ENCODE results near the gene PHF19. TPM values are rescaled to one million over a fixed set of nuclear protein-coding genes. Genes with fewer than 3 reads are reported as not detected.
A peak's percentile ranks its signal among the peaks of the same experiment; 100 is the strongest.

PHF19 gene
- 10 to 100 TPM; 16.8 to 56.0 (median 42.8) TPM for total RNA-seq
- polyA plus RNA-seq = 10 to 100 TPM; 24.1 to 26.6 TPM
- long read RNA-seq, donor 1, partial matches to known transcripts = 7 of 22 reads
- long read RNA-seq, donor 1, other reads (novel, unspliced or antisense) = 13 of 22 reads
- long read RNA-seq, donor 2, full-length matches to known transcripts = 14 of 14 reads
- long read RNA-seq, donor 2, partial matches to known transcripts = 0 of 14 reads
- long read RNA-seq, donor 2, other reads (novel, unspliced or antisense) = 0 of 14 reads
- long read RNA-seq, donor 3, full-length matches to known transcripts = 14 of 38 reads
- long read RNA-seq, donor 3, partial matches to known transcripts = 9 of 38 reads
- long read RNA-seq, donor 3, other reads (novel, unspliced or antisense) = 15 of 38 reads

GRCh38 chr9:120876842-120877240 lies at the start of gene PHF19:
PHF19 (minus strand) TSS chr9:120877188; CDS start chr9:120874741, 2,447 bp downstream.
- Histone ChIP-seq H3K9me3 (no peaks in the 10 kb centered on the region), H3K27me3 (no peaks in the 10 kb centered on the region), H3K27ac (peak within 1 kb of the TSS; percentile 97 to 99), H3K4me3 (peak within 1 kb of the TSS; percentile 52), H3K36me3 (no peaks in the 10 kb centered on the region), H3K4me1 (ENCODE audit: insufficient read depth) (no peaks in the 10 kb centered on the region)
- intact Hi-C loops (cut with DNase I) = loop anchor here in 3 of 4 donors (5.0 to 10.0 kb wide), 4 partner anchors 45 to 188 kb away; no protein-coding TSS in a partner anchor
- WGBS, 3 donors = 0 to 1% (median 0%) methylated on average over 33 to 45 of the region's 45 CpGs
- TF ChIP-seq CTCF (IDR thresholded peaks at IDR 0.05) (no peak), EP300 (IDR thresholded peaks at IDR 0.05) (no peak), POLR2A (IDR thresholded peaks at IDR 0.05) (no peak)
- peak in 2 of 5 donors; percentile 58 to 65 for DNase-seq

- no peak within 1 kb of the TSS for H3K27ac ChIP-seq
- peaks cover 5% of the 10 kb centered on the region for H3K4me1 ChIP-seq (ENCODE audit: insufficient read depth)
- WGBS, 3 donors = 90 to 94% (median 93%) methylated on average over 6 of the region's 6 CpGs
- intact Hi-C loops (cut with DNase I) = no loop called here
- TF ChIP-seq EP300 (IDR thresholded peaks at IDR 0.05) = no peak
- TF ChIP-seq POLR2A (IDR thresholded peaks at IDR 0.05) = no peak
- TF ChIP-seq CTCF (IDR thresholded peaks at IDR 0.05) = no peak
- H3K9me3 ChIP-seq = no peaks in the 10 kb centered on the region
- H3K36me3 ChIP-seq = no peaks in the 10 kb centered on the region
- H3K27me3 ChIP-seq = no peaks in the 10 kb centered on the region
- DNase-seq = peak in 1 of 5 donors; percentile 28
- H3K4me3 ChIP-seq = no peak within 1 kb of the TSS
These were observed 49.5 kb upstream of the PHF19 start, which contains the start of gene TRAF1 for GRCh38 chr9:120926397-120926928. TRAF1 (minus strand) TSS chr9:120926796; CDS start chr9:120926075, 721 bp downstream.

GRCh38 chr9:120925535-120926396 lies 48.8 kb upstream of the PHF19 start:
- no peaks in the 10 kb centered on the region for H3K27me3 ChIP-seq
- no peak for TF ChIP-seq EP300 (IDR thresholded peaks at IDR 0.05)
- TF ChIP-seq CTCF (IDR thresholded peaks at IDR 0.05) = no peak
- TF ChIP-seq POLR2A (IDR thresholded peaks at IDR 0.05) = no peak
- peaks cover 2% of the 10 kb centered on the region for H3K4me1 ChIP-seq (ENCODE audit: insufficient read depth)
- no peaks in the 10 kb centered on the region for H3K36me3 ChIP-seq
- H3K27ac ChIP-seq = no peak overlapping the region
- H3K9me3 ChIP-seq = no peaks in the 10 kb centered on the region
- 75 to 78% (median 75%) methylated on average over 13 of the region's 13 CpGs for WGBS, 3 donors
- DNase-seq = peak in 1 of 5 donors; percentile 29
- intact Hi-C loops (cut with DNase I) = no loop called here
- no peak overlapping the region for H3K4me3 ChIP-seq

All from ovary (tissue), 10 donors.